GM19324 (cell line): ENCODE results near the gene PRR33.

ENCODE experiments used
- ATAC-seq: cut with Tn5 transposase; IDR thresholded peaks from one replicate; pipeline ENCODE4 v1.9.1; 2021; ENCODE audit warnings: mild to moderate bottlenecking, moderate library complexity; ENCODE audit not compliant: unreplicated experiment, low FRiP score

PRR33 gene

DNA sequence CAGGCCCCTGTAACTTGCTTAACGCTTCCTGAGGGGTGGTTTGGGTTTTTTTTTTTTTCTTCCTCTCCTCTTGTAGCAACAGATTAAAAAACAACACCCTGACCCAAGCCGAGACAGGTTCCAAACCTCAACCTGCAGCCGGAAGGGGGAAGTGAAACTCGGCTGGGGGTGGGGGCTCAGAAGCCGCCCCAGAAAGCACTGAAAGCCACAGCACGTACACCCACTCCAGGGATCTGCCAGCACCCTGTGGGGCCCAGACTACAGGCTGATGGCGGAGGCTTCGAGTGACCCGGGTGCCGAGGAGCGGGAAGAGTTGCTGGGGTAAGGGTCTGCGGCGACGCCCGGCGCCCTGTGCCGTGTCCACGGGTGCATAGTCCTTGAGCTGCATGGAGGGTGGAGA lies 38.8 kb downstream of the PRR33 start, which contains the start of gene LSP1:
Gene LSP1, plus strand, starts transcription at position 208 of the 400 bp plus-strand sequence. Its CDS starts 61 bp downstream, at position 269.
- ATAC-seq, result peak; percentile 45

DNA sequence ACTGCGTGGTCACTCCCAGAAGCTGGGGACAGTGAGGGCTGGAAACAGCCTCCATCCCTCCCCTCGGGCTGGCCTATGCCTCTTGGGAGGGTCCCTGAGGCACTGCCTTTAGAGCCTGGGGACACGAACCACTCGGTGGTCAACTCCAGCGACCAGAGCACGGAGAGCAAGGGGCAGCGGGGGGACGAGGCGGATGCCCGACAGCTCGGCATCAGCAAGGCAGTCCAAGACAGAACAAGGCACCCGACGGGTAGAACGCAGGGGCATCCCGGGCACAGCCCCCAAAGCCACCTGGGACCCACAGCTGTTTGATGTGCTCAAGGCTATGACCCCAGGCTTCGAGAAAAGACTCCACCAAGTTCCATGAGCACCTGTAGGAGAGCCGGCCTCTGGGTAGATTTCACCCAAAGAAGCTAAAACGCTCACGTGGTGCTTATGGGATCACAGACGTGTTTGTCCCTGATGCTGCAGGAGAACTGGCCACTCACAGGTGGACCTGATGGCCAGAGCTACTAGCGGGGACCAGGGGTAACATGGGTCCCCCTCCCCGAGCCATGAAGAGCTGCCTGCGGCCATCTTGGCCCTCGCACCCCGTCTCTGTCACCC lies 39.3 kb downstream of the PRR33 start:
- peak; percentile 0 for ATAC-seq

DNA sequence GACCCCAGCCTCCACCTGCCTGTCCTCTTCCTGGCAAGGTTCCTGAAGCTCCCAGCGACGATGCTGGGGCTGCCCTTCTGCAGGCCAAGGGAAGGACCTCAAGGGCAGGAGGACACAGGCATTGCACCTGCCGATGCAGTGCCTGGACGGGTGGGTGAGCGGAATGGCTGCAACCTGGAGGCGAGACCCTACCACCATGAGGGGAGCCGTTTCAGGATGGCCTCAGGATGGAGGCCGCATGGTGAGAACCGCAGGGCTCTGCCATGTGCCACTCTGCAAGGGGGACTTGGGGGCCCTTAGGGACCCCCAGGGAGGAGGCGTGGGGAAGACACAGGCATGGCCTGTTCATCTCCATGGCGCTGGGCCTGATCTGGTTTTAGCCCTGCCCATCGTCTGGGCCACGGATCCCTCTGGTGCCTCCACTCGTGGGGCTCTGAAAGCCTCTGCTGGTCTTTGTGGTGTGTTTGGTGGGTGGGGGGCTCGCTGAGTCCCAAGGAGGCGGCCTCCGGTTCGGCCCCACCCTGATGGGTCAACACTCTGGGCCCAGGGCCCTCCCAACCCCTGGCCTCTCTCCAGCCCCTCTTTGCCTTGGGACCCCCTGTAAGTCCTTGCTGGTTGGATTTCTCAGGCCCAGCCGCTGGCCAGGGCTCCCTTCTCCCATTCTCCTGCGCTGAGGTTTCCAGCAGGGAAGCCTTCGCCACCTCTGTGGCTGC lies 40.1 kb downstream of the PRR33 start:
- ATAC-seq, result no peak

DNA sequence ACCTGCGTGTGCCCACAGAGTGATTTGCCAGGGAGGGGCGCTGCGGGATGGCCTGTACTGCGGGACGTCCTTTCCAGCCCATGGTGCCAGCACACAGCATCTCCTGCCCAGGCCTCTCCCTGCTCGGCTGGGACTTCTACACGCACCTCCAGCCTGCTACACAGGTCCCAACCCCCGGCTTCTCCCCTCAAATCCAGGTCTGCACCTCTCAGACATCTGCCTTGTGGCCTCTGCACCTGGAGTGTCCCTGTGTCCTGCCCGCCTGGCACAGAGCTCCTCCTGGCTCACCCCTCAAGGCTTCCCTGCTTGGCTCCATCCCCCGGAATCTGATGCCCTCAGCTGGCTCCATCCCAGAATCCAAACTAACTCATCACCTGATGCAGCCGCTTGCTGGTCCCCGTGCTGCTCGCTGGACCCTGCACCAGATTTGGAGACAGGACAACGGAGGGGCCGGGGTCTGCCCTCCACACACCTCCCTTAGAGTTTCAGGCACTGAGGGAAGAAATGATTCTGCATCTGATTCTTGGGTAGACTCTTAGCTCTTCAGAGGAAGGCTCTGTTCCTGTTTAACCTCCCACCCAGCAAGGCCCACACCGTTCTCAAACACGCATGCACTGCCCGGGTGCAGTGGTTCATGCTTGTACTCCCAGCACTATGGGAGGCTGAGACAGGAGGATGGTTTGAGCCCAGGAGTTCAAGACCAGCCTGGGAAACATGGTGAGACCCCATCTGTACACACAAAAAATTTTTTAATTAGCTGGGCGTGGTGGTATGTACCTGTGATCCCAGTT lies 42.9 kb downstream of the PRR33 start:
- no peak for ATAC-seq

DNA sequence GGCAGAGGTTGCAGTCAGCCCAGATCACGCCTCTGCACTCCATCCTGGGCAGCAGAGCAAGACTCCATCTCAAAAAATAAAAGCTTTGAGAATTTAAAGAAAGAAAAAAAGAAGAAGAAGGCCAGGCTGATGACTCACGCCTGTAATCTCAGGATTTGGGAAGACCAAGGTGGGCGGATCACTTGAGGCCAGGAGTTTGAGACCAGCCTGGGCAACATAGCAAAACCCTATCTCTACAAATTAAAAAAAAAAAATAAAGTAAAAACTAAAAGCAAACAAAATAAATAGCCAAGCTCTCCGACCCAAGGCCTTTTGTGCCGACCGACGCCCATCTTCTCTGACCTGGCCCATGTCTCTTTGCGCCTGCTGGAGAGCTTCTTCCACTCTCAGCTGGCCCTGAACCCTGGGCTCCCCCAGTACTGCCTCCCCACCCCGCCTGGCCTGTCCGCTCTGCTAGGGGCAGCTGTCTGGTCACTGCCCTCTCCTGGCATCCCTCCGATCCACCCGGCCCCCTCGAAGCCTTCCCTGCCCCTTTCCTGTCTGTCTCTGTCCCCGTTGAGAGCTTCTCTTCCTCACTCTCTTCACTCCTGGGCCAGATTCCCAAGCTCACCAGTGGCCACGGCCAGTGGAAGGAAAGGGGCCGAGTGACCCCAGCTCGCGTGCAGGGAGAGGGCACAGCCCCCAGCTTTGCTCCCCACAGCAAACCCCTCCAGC lies 43.6 kb downstream of the PRR33 start:
- ATAC-seq, result no peak

DNA sequence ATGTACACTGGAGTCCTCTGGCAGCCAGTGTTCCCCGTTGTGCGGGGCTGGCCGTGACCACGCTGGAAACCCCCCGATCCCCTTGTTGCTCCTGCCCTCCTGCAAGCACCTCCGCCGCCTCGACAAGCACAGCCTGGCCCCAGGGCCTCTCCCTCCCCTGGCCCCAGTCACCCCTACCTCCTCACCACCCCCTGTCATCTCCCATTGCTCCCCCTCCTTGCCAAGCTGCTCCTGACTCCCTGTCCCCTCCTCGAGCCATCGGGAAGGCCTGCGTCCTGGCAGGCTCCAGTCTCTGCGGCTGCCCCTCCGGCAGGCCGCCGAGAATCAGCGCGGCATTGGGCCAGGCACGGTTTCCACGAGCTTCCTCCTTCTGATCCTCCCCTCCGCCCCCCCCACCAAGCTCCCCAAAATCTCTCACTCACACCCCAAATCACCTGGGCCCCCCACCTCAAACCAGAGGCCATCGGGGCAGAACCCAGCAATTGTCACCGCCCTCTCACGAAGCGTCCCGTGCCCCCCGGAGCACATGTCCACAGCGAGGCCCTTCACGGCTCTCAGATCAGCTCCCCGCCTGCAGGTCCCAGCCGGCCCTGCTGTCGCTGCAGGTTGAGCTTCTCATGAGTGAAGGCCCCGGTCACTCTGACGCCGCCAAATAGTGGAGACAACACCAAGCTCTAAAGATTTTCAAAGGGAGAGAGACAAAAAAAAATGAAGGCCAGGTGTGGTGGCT lies 44.5 kb downstream of the PRR33 start:
- ATAC-seq, result no peak

DNA sequence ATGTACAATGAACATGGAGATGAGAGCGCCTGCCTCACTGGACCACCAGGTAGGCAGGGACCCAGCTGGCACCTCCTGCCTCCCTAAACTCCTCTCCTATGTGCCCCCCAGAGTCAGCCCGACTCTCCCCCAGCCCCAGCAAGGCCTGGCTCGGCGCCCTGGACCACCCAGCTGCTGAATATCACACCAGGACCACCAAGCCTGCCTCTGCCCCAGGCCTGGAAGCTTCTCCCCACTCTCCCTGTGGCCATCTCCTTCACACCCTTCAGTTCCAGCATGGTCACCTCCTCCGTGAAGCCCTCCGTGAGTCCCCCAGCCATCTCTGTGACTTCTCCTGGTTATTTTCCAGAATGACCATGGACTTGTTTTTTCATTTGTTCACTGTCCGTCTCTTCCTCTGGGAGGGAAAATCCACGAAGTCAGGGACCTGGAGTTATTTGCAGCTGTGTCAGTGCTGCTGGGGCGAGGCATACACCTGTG lies 45.2 kb downstream of the PRR33 start:
- no peak for ATAC-seq

DNA sequence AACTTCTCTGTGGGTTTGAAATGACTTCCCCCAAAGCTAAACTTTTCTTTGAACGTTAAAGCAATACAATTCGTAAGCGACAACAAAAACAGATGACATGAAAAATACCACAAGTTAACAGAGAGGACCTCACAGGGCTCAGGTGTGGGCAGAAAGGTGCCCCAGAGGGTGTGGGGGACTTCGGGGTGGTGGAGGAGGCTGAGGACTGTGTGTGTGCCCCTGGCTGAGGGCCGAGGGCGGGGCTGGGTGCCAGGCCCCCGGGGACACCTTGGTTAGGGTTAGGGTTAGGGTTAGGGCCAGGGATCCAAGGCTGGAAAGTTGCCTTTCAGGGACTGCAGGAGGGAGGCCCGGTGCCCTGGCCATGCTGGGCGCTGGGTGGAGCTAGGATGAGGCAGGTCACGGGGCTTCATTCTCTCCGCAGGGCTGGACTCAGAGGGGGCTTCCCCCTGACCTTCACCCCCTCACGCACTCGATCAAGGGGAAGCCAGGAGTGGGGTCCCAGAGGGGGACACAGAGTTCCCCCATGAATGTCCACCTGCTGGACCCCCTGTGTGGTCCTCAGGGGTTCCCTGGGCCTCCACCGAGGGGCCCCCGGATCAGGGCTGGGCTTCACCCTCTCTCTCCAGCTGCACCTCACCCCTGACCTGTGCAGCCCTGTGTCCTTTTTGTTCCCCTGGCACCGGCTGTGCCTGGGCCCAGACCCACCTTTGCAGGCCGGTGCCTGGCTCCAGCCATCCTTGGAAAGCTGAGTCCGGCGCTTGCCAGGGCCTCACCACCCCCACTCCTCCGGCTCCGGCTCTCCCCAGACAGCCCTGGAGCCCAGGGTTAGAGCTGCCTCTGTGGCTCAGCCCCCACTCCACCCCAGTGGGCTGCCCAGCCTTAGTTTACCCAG lies 45.9 kb downstream of the PRR33 start:
- ATAC-seq, result no peak

DNA sequence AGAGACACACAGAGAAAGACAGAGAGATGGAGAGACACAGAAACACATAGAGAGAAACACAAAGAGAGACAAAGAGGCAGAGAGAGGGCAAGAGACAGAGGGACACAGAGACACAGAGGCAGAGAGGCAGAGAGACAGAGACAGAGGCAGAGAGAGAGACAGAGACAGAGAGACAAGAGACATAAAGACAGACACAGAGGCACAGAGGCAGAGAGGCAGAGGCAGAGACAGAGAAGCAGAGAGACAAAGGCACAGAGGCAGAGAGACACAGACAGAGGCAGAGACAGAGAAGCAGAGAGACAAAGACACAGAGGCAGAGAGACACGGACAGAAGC lies 46.6 kb downstream of the PRR33 start:
- no peak for ATAC-seq

DNA sequence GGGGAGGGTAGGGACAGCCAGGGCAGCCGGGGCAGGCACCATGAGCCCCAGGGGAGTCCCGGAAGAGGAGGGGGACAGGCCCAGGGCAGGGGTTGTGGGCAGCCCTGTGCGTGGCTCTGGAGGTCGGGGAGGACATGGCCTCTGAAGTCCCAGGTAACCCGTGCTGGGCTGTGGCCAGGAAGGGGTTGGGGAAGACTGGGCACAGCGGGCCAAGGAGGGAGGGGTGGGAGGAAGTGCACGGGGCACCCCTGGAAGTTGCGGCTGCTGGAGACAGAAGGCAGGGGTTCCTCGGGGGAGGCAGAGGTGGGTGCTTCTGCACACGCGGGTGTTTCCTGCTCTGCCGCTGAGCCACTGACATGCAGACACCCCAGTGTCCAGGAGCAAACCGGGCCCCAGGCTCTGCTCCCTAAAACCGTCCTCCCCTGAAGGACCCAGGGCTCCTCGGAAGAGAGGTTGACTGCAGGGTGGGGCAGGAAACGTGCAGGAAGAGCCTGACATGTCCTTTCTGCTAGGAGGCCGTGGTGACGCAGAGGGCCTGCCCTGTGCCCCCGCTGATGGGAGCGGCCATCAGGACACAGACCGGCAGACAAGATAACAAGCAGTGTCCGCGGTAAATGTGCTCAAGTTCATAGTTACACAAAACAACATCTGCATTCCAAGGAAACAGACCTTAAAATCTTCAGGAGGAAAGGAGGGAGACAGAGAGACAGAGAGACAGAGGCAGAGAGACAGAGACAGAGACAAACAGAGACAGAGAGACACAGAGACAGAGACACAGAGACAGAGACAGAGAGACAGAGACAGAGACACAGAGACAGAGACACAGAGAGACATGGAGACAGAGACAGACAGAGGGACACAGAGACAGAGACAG lies 47.2 kb downstream of the PRR33 start:
- ATAC-seq, result no peak

DNA sequence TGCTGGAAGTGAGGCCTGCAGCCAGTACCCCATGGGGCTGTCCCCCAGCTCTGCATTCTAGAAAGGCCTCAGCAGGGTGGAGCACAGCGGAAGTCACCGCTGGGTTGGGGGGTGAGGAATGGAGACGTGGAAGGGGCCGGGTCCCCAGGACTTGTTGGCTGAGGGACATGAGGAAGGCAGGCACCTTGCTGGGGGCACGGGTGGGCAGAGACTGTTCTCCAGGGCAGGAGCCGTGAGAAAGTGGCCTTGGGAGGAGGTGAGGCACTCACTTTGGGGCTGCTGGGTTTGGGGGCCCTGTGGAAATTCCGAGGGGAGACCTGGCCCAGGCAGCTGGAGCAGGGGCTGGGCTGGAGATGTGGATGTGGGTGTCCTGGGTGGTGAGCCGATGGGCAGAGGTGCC lies 47.9 kb downstream of the PRR33 start:
- ATAC-seq, result no peak

DNA sequence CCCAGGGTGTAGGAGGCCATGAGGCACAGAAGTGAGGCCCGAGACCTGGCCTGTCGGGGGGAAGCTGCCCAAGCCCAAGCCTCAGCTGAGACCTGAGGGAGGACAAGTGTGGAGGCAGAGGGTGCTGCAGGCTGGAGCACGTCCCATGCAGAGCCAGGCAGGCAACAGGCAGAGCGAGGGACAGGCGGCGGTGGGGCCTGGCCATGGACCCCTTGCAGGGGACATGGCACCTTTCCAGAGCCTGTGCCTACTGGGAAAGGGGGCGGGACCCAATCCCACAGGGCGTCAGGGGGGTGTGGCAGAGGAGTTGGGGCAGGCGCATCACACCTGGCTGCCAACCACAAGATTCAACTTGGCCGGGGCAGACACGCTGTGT lies 48.6 kb downstream of the PRR33 start:
- ATAC-seq, result no peak

DNA sequence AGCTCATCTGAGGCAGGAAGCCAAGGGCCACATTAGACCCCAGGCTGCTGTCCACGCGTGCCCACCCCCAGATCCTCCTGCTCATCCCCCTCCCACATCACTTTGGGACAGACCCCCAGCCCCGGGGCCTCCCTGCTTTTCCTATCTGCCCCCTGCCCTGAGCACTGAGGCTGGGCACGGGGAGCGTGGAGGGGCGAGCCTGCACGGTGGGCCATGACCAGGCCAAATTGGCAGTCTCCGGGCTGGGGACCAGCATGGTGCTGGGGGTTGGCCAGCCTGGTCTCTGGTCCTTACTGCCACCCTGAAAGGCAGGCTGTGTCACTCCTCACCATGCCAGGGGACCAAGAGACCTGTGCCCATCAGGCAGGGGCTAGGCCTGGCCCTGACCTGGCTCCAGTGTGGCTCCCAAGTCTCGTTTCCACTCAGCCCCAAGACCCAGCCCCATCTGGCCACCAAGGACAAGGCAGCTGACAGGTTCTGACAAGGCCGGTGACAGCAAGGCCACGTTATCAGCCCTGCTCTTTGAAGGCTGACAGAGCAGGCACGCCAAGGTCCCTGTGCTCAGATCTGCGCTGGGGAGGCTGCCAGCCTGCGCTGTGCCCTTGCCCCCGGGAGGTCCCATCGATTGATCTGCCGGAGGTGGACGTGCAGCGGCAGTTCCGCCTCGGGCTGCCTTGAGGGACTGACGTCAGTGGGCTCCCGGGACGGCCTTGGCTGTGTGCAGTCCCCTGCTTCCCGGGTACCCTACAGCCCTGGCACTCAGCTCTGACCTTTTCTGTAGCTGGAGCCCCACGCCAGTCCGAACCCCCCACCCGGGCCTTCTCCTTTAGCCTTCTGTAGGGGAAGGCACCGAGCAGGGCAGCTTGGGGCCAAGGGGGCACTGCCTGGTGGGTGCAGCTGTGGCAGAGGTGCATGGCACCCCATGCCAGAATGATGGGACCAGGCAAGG lies 49.3 kb downstream of the PRR33 start:
- no peak for ATAC-seq

DNA sequence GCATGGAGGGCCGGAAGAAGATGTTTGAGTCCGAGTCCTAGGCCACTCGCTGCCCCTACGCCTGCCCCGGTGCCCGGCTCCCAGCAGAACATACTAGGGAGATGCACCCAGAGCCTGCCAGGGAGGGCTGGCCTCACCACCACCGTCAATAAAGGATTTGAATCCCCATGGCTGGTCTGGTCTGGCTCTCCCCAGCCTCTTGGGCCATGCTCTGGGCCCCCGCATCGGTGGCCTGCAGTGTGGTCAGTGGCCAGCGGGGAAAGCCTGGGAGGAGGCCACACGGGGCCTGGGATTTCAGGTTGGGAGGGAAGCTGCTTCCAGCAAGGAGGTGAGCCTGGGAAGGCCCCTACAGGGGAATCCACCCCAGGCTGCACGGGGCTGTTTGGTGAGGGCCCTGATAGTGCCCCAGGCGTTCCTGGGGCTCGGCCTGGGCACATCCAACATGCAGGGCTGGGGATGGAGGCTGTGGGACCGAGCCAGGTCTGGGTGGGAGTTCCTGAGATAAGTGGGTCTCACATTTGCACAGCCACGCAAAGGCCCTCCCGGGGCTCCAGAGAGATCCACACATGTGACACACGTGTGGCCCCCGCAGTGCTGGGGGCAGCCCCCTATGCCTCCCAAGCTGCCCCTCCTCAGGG lies 50.1 kb downstream of the PRR33 start:
- ATAC-seq, result no peak

DNA sequence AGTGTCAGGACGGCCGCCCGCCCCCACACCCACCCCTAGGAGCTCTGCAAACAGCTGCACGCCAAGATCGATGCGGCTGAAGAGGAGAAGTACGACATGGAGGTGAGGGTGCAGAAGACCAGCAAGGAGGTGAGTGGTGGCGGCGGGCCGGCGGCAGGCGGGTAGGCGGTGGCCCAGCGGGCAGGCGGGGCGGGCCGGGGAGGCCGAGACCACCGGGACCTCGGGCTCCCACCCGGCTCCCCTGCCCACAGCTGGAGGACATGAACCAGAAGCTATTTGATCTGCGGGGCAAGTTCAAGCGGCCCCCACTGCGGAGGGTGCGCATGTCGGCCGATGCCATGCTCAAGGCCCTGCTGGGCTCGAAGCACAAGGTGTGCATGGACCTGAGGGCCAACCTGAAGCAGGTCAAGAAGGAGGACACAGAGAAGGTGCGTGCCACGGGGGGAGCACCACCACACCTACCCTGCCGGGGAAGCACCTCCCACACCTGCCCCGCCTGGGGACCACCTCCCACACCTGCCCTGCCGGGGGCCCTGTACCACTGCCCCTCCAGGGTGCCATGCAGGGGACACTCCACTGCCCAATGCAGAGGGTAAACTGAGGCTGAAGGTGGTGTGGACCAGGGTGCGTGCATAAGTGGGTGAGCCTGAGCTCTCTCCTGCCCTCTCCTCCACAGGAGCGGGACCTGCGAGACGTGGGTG lies 50.8 kb downstream of the PRR33 start:
- ATAC-seq, result no peak
